C4-2B (cell line): ENCODE measurements around the gene NSUN6.
"Not testable (repeated sequence)": the region's sequence is repeated elsewhere in the genome, so short reads cannot be mapped to it uniquely, and the experiment has no call there.

Source experiments
- H3K27ac ChIP-seq: fragments of 450-650 bp; 2 replicates; pipeline ENCODE4 v1.5.1; 2017
- ZFX ChIP-seq: fragments of 450-650 bp; IDR thresholded peaks from 2 replicates; pipeline ENCODE4 v1.6.1; 2017
- TF ChIP-seq, protein P1 (sequence below): fragments of 450-650 bp; conservative IDR thresholded peaks from 2 replicates; pipeline ENCODE4 v1.5.1; 2017; ENCODE audit warnings: mild to moderate bottlenecking

Gene NSUN6

DNA sequence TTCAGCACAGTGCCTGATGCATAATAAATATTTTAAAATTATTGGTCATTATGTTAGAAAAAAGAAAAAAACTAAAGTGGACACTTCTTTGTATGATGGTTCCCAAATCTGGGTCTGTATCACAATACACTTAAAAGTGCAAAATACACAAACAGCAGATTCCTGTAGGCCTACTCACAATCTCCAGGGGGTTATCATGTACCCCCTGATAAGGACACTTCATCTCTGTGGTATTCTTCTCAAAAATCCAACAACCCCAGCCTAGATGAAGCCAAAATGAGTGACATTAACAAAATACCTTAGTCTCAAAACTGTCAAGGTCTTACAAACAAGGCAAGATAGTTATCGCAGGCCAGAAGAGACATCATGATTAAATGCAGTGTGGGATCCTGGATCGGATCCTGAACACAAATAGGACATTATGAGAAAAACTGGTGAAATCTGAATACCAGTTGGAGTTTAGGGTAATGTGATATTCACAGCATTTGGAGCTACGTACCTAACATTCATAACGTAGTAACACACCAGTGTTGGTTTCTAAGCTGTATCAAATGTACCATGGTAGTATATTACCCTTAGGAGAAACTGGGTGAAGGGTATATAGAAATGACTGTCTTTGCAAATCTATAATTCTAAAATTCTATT is 45.2 kb downstream of the NSUN6 start:
- TF ChIP-seq, protein P1, sequence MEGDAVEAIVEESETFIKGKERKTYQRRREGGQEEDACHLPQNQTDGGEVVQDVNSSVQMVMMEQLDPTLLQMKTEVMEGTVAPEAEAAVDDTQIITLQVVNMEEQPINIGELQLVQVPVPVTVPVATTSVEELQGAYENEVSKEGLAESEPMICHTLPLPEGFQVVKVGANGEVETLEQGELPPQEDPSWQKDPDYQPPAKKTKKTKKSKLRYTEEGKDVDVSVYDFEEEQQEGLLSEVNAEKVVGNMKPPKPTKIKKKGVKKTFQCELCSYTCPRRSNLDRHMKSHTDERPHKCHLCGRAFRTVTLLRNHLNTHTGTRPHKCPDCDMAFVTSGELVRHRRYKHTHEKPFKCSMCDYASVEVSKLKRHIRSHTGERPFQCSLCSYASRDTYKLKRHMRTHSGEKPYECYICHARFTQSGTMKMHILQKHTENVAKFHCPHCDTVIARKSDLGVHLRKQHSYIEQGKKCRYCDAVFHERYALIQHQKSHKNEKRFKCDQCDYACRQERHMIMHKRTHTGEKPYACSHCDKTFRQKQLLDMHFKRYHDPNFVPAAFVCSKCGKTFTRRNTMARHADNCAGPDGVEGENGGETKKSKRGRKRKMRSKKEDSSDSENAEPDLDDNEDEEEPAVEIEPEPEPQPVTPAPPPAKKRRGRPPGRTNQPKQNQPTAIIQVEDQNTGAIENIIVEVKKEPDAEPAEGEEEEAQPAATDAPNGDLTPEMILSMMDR: no peak
- no peak for TF ChIP-seq ZFX
- no peak overlapping the region for H3K27ac ChIP-seq

DNA sequence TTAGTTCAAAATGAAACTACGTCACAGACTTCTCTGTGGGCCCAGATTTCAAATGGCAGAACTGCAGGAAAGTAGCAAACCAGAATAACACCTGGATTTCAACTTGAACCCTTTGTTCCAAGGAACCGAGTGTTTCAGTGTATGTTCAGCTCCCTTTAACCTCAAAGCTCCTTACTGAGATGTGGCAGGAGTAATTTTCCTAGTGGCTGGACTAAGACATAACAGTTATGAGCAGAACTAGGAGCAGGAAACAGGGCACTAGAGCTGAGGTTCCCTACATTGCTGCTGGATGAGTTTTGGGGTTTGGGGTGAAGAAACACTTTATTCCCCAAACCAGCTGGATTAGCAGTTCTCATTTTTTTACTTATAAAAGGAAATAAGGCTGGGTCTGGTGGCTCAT is 50.1 kb downstream of the NSUN6 start:
- no peak overlapping the region for H3K27ac ChIP-seq
- TF ChIP-seq, protein P1: no peak; the same call in 1 of the 2 replicates
- no peak for TF ChIP-seq ZFX

DNA sequence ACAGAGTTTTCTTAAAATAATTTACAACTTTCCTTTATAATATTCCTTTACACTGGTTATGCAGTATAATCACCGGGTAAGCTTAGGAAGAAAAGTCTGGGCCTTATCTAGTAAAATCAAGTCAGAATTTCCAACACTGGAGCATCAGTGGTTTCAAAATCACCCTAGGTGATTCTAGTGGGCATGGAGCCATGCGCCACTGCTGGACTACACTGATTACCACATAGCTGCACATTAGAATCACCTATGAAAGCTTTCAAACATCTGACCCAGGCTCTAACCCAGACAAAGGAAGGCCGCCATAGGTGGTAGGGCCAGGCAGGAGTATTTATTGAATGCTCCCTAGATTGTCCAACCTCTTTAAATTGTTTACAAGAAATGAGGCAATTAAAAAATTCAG is 52.0 kb downstream of the NSUN6 start:
- no peak overlapping the region for H3K27ac ChIP-seq
- no peak for TF ChIP-seq ZFX
- TF ChIP-seq, protein P1: no peak

DNA sequence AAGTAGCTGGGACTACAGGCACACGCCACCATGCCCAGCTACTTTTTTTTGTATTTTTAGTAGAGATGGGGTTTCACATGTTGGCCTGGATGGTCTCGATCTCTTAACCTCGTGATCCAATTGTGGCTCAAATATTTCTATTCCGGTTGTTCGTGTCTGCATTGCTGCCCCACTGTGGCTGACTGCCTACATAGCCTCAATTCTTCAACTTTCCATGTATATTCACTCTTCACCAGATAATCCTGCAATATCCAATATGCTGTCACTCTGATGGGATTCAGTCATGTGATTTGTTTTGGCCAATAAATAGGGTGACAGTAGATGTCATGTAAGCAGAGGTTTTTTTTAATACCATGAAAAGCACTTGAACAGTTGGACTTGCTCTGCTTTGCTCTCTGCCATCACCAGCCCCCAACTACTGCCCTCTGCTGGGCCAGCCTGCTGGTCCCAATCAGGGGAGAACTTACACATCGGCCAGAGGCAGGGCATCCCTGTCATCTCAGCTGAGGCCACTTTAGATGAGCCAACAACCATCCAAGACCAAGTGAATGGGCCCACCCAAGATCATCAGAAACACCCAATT is 56.7 kb downstream of the NSUN6 start:
- no peak for TF ChIP-seq ZFX
- TF ChIP-seq, protein P1: peak; percentile 51

DNA sequence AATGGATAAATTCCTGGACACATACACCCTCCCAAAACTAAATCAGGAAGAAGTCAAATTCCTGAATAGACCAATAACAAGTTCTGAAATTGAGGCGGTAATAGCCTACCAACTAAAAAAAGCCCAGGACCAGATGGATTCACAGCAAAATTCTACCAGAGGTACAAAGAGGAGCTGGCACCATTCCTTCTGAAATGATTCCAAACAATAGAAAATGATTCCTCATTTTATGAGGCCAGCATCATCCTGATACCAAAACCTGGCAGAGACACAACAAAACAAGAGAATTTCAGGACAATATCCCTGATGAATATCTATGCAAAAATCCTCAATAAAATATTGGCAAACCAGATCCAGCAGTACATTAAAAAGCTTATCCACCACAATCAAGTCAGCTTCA is 60.2 kb downstream of the NSUN6 start:
- H3K27ac ChIP-seq: not testable (repeated sequence)

More for the DNA sequence above, 56.7 kb downstream of the NSUN6 start:
- H3K27ac ChIP-seq: no peak overlapping the region

DNA sequence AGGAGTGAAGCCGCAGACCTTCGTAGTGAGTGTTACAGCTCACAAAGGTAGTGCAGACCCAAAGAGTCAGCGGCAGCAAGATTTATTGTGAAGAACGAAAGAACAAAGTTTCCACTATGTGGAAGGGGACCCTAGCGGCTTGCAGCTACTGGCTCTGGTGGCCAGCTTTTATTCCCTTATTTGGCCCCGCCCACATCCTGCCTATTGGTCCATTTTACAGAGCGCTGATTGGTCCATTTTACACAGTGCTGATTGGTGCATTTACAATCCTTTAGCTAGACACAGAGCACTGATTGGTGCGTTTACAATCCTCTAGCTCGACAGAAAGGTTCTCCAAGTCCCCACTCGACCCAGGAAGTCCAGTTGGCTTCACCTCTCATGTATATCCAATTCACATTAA is 64.8 kb downstream of the NSUN6 start:
- not testable (repeated sequence) for H3K27ac ChIP-seq

DNA sequence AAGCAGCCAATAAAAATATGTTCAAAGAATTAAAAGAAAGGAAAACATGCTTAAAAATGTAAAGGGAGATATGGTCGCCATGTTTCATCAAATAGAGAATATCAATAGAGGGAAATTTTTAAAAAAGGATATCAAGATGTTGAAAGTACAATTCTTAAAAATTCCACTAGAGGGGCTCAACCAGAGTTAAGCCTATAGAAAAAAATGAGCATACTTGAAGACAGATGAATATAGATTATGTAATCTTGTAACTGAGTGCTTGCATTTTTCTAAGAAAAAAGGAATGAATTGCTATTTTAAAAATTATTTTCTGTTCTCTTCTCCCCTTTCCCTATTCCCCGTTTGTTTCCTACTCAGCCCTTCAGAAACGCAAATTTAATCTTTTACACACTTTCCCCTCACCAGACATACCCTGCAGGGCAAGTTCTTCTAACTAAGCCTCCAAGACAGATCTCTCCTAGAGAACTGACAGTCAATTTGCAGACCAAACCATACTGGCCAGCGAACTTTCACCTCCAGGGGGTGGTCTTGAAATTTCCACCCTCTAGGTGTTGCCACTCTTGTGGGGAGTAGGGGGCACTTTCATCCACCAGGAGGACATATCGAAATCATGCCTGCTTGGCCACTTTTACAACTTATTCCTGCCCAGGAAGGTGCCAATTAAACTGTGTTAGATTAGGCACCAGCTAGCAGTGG is 67.7 kb downstream of the NSUN6 start:
- no peak overlapping the region for H3K27ac ChIP-seq
- TF ChIP-seq ZFX: no peak
- TF ChIP-seq, protein P1: peak; percentile 41

DNA sequence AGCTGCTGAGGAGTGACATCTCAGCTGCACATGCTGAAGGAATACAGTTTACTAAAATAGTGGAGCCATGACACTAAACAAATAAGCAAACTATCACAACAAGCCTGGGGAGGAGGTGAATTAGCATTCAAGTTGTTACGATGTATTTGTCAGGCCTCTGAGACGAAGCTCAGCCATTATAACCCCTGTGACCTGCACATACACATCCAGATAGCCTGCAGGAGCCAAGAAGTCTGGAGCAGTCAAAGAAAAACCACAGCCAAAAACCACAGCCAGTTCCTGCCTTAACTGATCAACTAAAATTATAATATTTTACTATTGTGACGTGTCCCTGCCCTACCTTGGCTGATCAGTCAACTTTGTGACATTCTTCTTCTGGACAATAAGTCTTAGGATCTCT is 68.6 kb downstream of the NSUN6 start:
- H3K27ac ChIP-seq: no peak overlapping the region
- TF ChIP-seq, protein P1: no peak
- no peak for TF ChIP-seq ZFX
